Hepatocyte (in vitro differentiated cells): ENCODE results near the gene PLEKHM3.

Experiments
- CTCF ChIP-seq: fragments of 200-600 bp; sonication (generic); IDR thresholded peaks from 2 replicates; pipeline ENCODE4 v1.5.1; 2016; ENCODE audit warnings: antibody characterized with exemption, mild to moderate bottlenecking; ENCODE audit not compliant: poor library complexity
- EZH2 ChIP-seq: fragments of 200-600 bp; sonication (generic); IDR thresholded peaks from 2 replicates; pipeline ENCODE4 v1.6.1; 2016; ENCODE audit warnings: antibody characterized with exemption, mild to moderate bottlenecking, borderline replicate concordance

- no peak for TF ChIP-seq CTCF
- no peak for TF ChIP-seq EZH2
Measured at GRCh38 chr2:207833251-207833751, 192.0 kb downstream of the PLEKHM3 start.
